ENCODE results near the gene DERA.
"Not testable (repeated sequence)": the region's sequence is repeated elsewhere in the genome, so short reads cannot be mapped to it uniquely, and the experiment has no call there.

DNA sequence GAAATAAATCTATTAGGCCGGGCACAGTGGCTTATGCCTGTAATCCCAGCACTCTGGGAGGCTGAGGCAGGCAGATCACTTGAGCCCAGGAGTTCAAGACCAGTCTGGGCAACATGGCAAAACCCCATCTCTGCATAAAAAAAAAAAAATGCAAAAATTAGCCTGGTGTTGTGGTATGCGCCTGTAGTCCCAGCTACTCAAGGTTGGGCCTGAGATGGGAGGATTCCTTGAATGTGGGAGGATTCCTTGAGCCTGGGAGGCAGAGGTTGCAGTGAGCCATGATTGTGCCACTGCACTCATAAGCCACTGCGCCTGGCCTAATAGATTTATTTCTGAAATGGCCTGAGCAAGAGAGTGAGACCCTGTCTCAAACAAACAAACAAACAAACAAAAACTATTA is 55.9 kb downstream of the DERA start:
- TF ChIP-seq, protein P1, sequence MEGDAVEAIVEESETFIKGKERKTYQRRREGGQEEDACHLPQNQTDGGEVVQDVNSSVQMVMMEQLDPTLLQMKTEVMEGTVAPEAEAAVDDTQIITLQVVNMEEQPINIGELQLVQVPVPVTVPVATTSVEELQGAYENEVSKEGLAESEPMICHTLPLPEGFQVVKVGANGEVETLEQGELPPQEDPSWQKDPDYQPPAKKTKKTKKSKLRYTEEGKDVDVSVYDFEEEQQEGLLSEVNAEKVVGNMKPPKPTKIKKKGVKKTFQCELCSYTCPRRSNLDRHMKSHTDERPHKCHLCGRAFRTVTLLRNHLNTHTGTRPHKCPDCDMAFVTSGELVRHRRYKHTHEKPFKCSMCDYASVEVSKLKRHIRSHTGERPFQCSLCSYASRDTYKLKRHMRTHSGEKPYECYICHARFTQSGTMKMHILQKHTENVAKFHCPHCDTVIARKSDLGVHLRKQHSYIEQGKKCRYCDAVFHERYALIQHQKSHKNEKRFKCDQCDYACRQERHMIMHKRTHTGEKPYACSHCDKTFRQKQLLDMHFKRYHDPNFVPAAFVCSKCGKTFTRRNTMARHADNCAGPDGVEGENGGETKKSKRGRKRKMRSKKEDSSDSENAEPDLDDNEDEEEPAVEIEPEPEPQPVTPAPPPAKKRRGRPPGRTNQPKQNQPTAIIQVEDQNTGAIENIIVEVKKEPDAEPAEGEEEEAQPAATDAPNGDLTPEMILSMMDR (IDR thresholded peaks at IDR 0.05; ENCODE audit: low read length): not testable (repeated sequence)
- TF ChIP-seq EZH2 (IDR thresholded peaks at IDR 0.05; ENCODE audit: borderline replicate concordance, low read length): not testable (repeated sequence)

All from OCI-LY1 (cell line).